ENCODE measurements around the gene NFIB. TPM values are rescaled to one million over a fixed set of nuclear protein-coding genes. Genes with fewer than 3 reads are reported as not detected.

Gene NFIB
- total RNA-seq, 2 experiments from 2014 or later = 13.7 to 25.1 TPM

GRCh38 chr9:14098486-14099180 is 215.3 kb downstream of the NFIB start:
- no peaks in the 10 kb centered on the region for H3K9me3 ChIP-seq (ENCODE audit: low read length)
- H3K79me2 ChIP-seq (ENCODE audit: insufficient read depth, low read depth, low read length) = no peaks in the 10 kb centered on the region
- no peaks in the 10 kb centered on the region for H3K4me1 ChIP-seq (ENCODE audit: insufficient read depth, low read length, poor library complexity, severe bottlenecking)
- POLR2A ChIA-PET = interaction anchor here (1.4 to 2.3 kb wide), 2 partner anchors 7 to 9 kb away, joined by 3 to 6 read pairs; no protein-coding TSS in a partner anchor
- no peak overlapping the region for H3K4me2 ChIP-seq (ENCODE audit: low read length)
- H2AFZ ChIP-seq (ENCODE audit: low read length) = no peak overlapping the region
- no peaks in the 10 kb centered on the region for H3K9me2 ChIP-seq (ENCODE audit: insufficient read depth, low read length)
- H4K20me1 ChIP-seq (ENCODE audit: insufficient read depth, low read length) = no peaks in the 10 kb centered on the region
- H3K4me3 ChIP-seq (ENCODE audit: low read depth, low read length, poor library complexity, severe bottlenecking) = no peak overlapping the region
- no peak for DNase-seq (ENCODE audit: low spot score)
- no peaks in the 10 kb centered on the region for H3K36me3 ChIP-seq (ENCODE audit: insufficient read depth, low read length)
- CTCF ChIA-PET (ENCODE audit: unreplicated experiment) = no interaction called here
- BruUV-seq (replicated peaks) = no TSS peak
- intact Hi-C loops (cut with micrococcal nuclease; ENCODE audit: unreplicated experiment) = no loop called here
- TF ChIP-seq CTCF (conservative IDR thresholded peaks at IDR 0.05; ENCODE audit: low read length) (no peak), EZH2phosphoT487 (IDR thresholded peaks at IDR 0.05; ENCODE audit: borderline replicate concordance, low read depth, low read length) (no peak)
- no peak overlapping the region for H3K27ac ChIP-seq (ENCODE audit: low read depth, low read length, poor library complexity, severe bottlenecking)

GRCh38 chr9:14097666-14098415 is 216.1 kb downstream of the NFIB start:
- H4K20me1 ChIP-seq (ENCODE audit: insufficient read depth, low read length) = no peaks in the 10 kb centered on the region
- H3K9me3 ChIP-seq (ENCODE audit: low read length) = no peaks in the 10 kb centered on the region
- no peak overlapping the region for H3K27ac ChIP-seq (ENCODE audit: low read depth, low read length, poor library complexity, severe bottlenecking)
- H3K9me2 ChIP-seq (ENCODE audit: insufficient read depth, low read length) = no peaks in the 10 kb centered on the region
- BruUV-seq (replicated peaks) = no TSS peak
- no peak for DNase-seq (ENCODE audit: low spot score)
- no peak overlapping the region for H2AFZ ChIP-seq (ENCODE audit: low read length)
- POLR2A ChIA-PET = interaction anchor here (0.7 to 1.4 kb wide), 4 partner anchors 9 to 214 kb away, joined by 3 read pairs; no protein-coding TSS in a partner anchor
- CTCF ChIA-PET (ENCODE audit: unreplicated experiment) = no interaction called here
- H3K79me2 ChIP-seq (ENCODE audit: insufficient read depth, low read depth, low read length) = no peaks in the 10 kb centered on the region
- no peak overlapping the region for H3K4me2 ChIP-seq (ENCODE audit: low read length)
- H3K4me1 ChIP-seq (ENCODE audit: insufficient read depth, low read length, poor library complexity, severe bottlenecking) = no peaks in the 10 kb centered on the region
- H3K4me3 ChIP-seq (ENCODE audit: low read depth, low read length, poor library complexity, severe bottlenecking) = no peak overlapping the region
- intact Hi-C loops (cut with micrococcal nuclease; ENCODE audit: unreplicated experiment) = loop anchor here (2.0 kb wide), 1 partner anchor 33 kb away; no protein-coding TSS in a partner anchor
- TF ChIP-seq EZH2phosphoT487 (IDR thresholded peaks at IDR 0.05; ENCODE audit: borderline replicate concordance, low read depth, low read length) (no peak), CTCF (conservative IDR thresholded peaks at IDR 0.05; ENCODE audit: low read length) (no peak)
- no peaks in the 10 kb centered on the region for H3K36me3 ChIP-seq (ENCODE audit: insufficient read depth, low read length)
